T-helper 1 cell treated with Interleukin-12 subunit alpha and Interleukin-12 subunit beta and Interleukin-4 antibody, amounts not matched to agents 30 ng/mL and 1 ng/mL, for 36 hours (primary cell): ENCODE results near the gene COL4A2. TPM values are rescaled to one million over a fixed set of nuclear protein-coding genes. Genes with fewer than 3 reads are reported as not detected.
"Not testable (repeated sequence)": the region's sequence is repeated elsewhere in the genome, so short reads cannot be mapped to it uniquely, and the experiment has no call there.

Experiments used
- intact Hi-C: fragments of 100-400 bp; cut with micrococcal nuclease; formaldehyde crosslinking; loops from one replicate; pipeline ENCODE4 v1.15.1; 2024
- total RNA-seq: library from RNA; stranded (reverse); gene quantifications from 2 replicates; pipeline ENCODE4 v1.2.3, GENCODE V29; 2022

Gene COL4A2
- total RNA-seq, 1 donor from 2014 or later = 0.37 TPM

- intact Hi-C loops = no loop called here
These were observed 217.6 kb downstream of the COL4A2 start for GRCh38 chr13:110524541-110525257.

GRCh38 chr13:110525328-110526319 lies 218.5 kb downstream of the COL4A2 start:
- intact Hi-C loops = no loop called here

- intact Hi-C loops = no loop called here
These were observed 221.3 kb downstream of the COL4A2 start for GRCh38 chr13:110528371-110528770.

- intact Hi-C loops = no loop called here
These were observed 221.8 kb downstream of the COL4A2 start for GRCh38 chr13:110528911-110529310.

- intact Hi-C loops = no loop called here
These were observed 222.6 kb downstream of the COL4A2 start for GRCh38 chr13:110529522-110530311.

GRCh38 chr13:110531100-110531499 lies 224.0 kb downstream of the COL4A2 start:
- intact Hi-C loops = no loop called here

GRCh38 chr13:110531671-110532083 lies 224.6 kb downstream of the COL4A2 start:
- intact Hi-C loops = no loop called here

- intact Hi-C loops = not testable (repeated sequence)
These were observed 225.2 kb downstream of the COL4A2 start for GRCh38 chr13:110532258-110532657.

GRCh38 chr13:110533771-110534670 lies 226.9 kb downstream of the COL4A2 start:
- intact Hi-C loops = no loop called here

- intact Hi-C loops = no loop called here
These were observed 228.4 kb downstream of the COL4A2 start for GRCh38 chr13:110535526-110535925.

- intact Hi-C loops = no loop called here
These were observed 229.1 kb downstream of the COL4A2 start for GRCh38 chr13:110536006-110536693.

- intact Hi-C loops = no loop called here
These were observed 231.5 kb downstream of the COL4A2 start for GRCh38 chr13:110538632-110539031.

GRCh38 chr13:110539894-110540293 lies 232.8 kb downstream of the COL4A2 start:
- intact Hi-C loops = no loop called here

GRCh38 chr13:110540871-110541525 lies 233.9 kb downstream of the COL4A2 start:
- intact Hi-C loops = no loop called here

GRCh38 chr13:110541526-110541920 lies 234.4 kb downstream of the COL4A2 start:
- intact Hi-C loops = no loop called here

GRCh38 chr13:110542169-110542796 lies 235.2 kb downstream of the COL4A2 start:
- intact Hi-C loops = no loop called here

- intact Hi-C loops = no loop called here
These were observed 239.3 kb downstream of the COL4A2 start for GRCh38 chr13:110546378-110546777.

- intact Hi-C loops = no loop called here
These were observed 239.8 kb downstream of the COL4A2 start for GRCh38 chr13:110546926-110547325.
